H1 (cell line): ENCODE data around the gene OR8A1. TPM values are rescaled to one million over a fixed set of nuclear protein-coding genes. Genes with fewer than 3 reads are reported as not detected.

Source experiments
- CTCF ChIA-PET: fragments of 300-600 bp; sonication (Branson Sonifier 250); formaldehyde crosslinking; loops from one replicate; lab custom pipeline; 2021; ENCODE audit not compliant: partially characterized antibody; lab: Charles Lee
- POLR2A ChIA-PET: fragments of 300-600 bp; sonication (Branson Sonifier 250); formaldehyde crosslinking; loops from one replicate; lab custom pipeline; 2021; ENCODE audit warnings: inconsistent platforms; ENCODE audit not compliant: partially characterized antibody; lab: Charles Lee
- DNase-seq, 2 experiments: peaks; one replicate each; pipeline versions ENCODE4 v3.0.0 to v3.0.0-alpha.2; 2010 to 2022; ENCODE audit warnings: low spot score in 2 of 2, low read depth in 1 of 2, mixed read lengths in 1 of 2
- FAIRE-seq: peaks from 2 replicates; lab custom pipeline; 2011; peaks lifted over from hg19 to GRCh38; lab: Jason Lieb, UNC
- H2AFZ ChIP-seq: 2 replicates; pipeline ENCODE4 v1.8.1; 2012; ENCODE audit warnings: low read length, inconsistent platforms
- H2AK5ac ChIP-seq: 2 replicates; pipeline ENCODE4 v1.6.1; 2013; ENCODE audit warnings: low read depth, low read length
- H2BK120ac ChIP-seq: replicated peaks from 2 replicates; pipeline ENCODE3; 2013; ENCODE audit warnings: low read depth, low read length, inconsistent platforms
- H2BK12ac ChIP-seq: 2 replicates; pipeline ENCODE4 v1.6.1; 2013; ENCODE audit warnings: low read depth, low read length
- H2BK15ac ChIP-seq: 2 replicates; pipeline ENCODE4 v1.6.1; 2013; ENCODE audit warnings: low read length
- H2BK20ac ChIP-seq: 2 replicates; pipeline ENCODE4 v1.6.1; 2013; ENCODE audit warnings: low read length
- H2BK5ac ChIP-seq: 2 replicates; pipeline ENCODE4 v1.6.1; 2013; ENCODE audit warnings: low read depth, low read length
- H3K14ac ChIP-seq: 2 replicates; pipeline ENCODE4 v1.6.1; 2013; ENCODE audit warnings: inconsistent platforms; ENCODE audit not compliant: insufficient read length
- H3K18ac ChIP-seq: 2 replicates; pipeline ENCODE4 v1.6.1; 2013; ENCODE audit warnings: low read length; ENCODE audit errors: extremely low read depth
- H3K23ac ChIP-seq: 2 replicates; pipeline ENCODE4 v1.6.1; 2013; ENCODE audit warnings: inconsistent platforms; ENCODE audit not compliant: insufficient read length
- H3K23me2 ChIP-seq: 2 replicates; pipeline ENCODE4 v1.6.1; 2013; ENCODE audit warnings: low read depth, low read length
- H3K27ac ChIP-seq: 2 replicates; pipeline ENCODE4 v1.6.1; 2011; ENCODE audit warnings: low read depth, low read length, inconsistent platforms
- H3K27me3 ChIP-seq, 4 experiments: replicated peaks in 1 of 4; 1 replicate in 1 of 4; 2 replicates in 3 of 4; pipeline versions ENCODE4 v1.6.1 to v1.8.1; 2011 to 2013; ENCODE audit warnings: low read length in 3 of 4, mild to moderate bottlenecking in 3 of 4, inconsistent platforms in 2 of 4, mixed read lengths in 2 of 4, moderate library complexity in 1 of 4; ENCODE audit not compliant: control insufficient read depth in 3 of 4, insufficient read depth in 3 of 4; ENCODE audit errors: extremely low read depth in 1 of 4
- H3K36me3 ChIP-seq, 4 experiments: 2 replicates each; pipeline versions ENCODE4 v1.6.1 to v1.8.1; 2011 to 2013; ENCODE audit warnings: mild to moderate bottlenecking in 4 of 4, low read length in 3 of 4, moderate library complexity in 2 of 4, control low read depth in 1 of 4, inconsistent platforms in 1 of 4; ENCODE audit not compliant: insufficient read depth in 4 of 4, control insufficient read depth in 2 of 4
- H3K4ac ChIP-seq: replicated peaks from 2 replicates; pipeline ENCODE3; 2013; ENCODE audit warnings: low read length, low read depth, mixed read lengths, inconsistent platforms; ENCODE audit not compliant: insufficient read length
- H3K4me1 ChIP-seq, 4 experiments: replicated peaks in 1 of 4; 1 replicate in 1 of 4; 2 replicates in 3 of 4; pipeline versions ENCODE4 v1.6.1 to v1.8.1; 2011 to 2013; ENCODE audit warnings: low read length in 3 of 4, inconsistent platforms in 2 of 4, mixed read lengths in 1 of 4; ENCODE audit not compliant: insufficient read depth in 4 of 4, control insufficient read depth in 3 of 4
- H3K4me2 ChIP-seq, 2 experiments: 2 replicates each; pipeline versions ENCODE4 v1.6.1 to v1.8.1; 2011 to 2013; ENCODE audit warnings: low read depth in 2 of 2, low read length in 2 of 2, control low read depth in 1 of 2, inconsistent platforms in 1 of 2, mild to moderate bottlenecking in 1 of 2; ENCODE audit not compliant: insufficient read depth in 1 of 2
- H3K4me3 ChIP-seq, 4 experiments: fragments of 200-600, 300-600 bp in 1 of 4; sonication (generic), shearing (Covaris generic), sonication (Bioruptor Twin) in 1 of 4; 2 replicates each; pipeline versions ENCODE4 v1.5.1 to v1.8.1; 2011 to 2016; ENCODE audit warnings: low read length in 4 of 4, low read depth in 3 of 4, control low read depth in 2 of 4, inconsistent platforms in 2 of 4, mild to moderate bottlenecking in 2 of 4, mixed read lengths in 1 of 4, moderate library complexity in 1 of 4; ENCODE audit not compliant: insufficient read depth in 2 of 4; ENCODE audit errors: extremely low read depth in 1 of 4
- H3K56ac ChIP-seq: replicated peaks from 2 replicates; pipeline ENCODE3; 2013; ENCODE audit warnings: low read depth, mild to moderate bottlenecking, mixed read lengths, low read length, inconsistent platforms; ENCODE audit not compliant: insufficient read length
- H3K79me1 ChIP-seq: 2 replicates; pipeline ENCODE4 v1.6.1; 2013; ENCODE audit warnings: low read depth, low read length, control low read depth
- H3K79me2 ChIP-seq, 2 experiments: 2 replicates each; pipeline versions ENCODE4 v1.6.1 to v1.8.1; 2012 to 2013; ENCODE audit warnings: low read length in 2 of 2, mild to moderate bottlenecking in 2 of 2, inconsistent platforms in 1 of 2; ENCODE audit not compliant: insufficient read depth in 2 of 2, control insufficient read depth in 1 of 2
- H3K9ac ChIP-seq, 4 experiments: replicated peaks in 1 of 4; 1 replicate in 1 of 4; 2 replicates in 3 of 4; pipeline versions ENCODE4 v1.6.1 to v1.8.1; 2011 to 2013; ENCODE audit warnings: low read depth in 3 of 4, low read length in 3 of 4, control low read depth in 2 of 4, mild to moderate bottlenecking in 2 of 4, moderate library complexity in 2 of 4, inconsistent platforms in 1 of 4; ENCODE audit errors: extremely low read depth in 1 of 4
- H3K9me3 ChIP-seq, 2 experiments: 2 replicates each; pipeline versions ENCODE4 v1.6.1 to v1.8.1; 2012 to 2013; ENCODE audit warnings: mild to moderate bottlenecking in 2 of 2, moderate library complexity in 2 of 2, control low read depth in 1 of 2, inconsistent platforms in 1 of 2, low read depth in 1 of 2, low read length in 1 of 2, mixed read lengths in 1 of 2; ENCODE audit not compliant: insufficient read depth in 2 of 2
- H4K20me1 ChIP-seq, 2 experiments: replicated peaks in 1 of 2; 2 replicates each; pipeline versions ENCODE3 to v1.8.1; 2011 to 2013; ENCODE audit warnings: inconsistent platforms in 2 of 2, low read length in 2 of 2, mild to moderate bottlenecking in 1 of 2; ENCODE audit not compliant: insufficient read depth in 2 of 2, control insufficient read depth in 1 of 2
- H4K5ac ChIP-seq: 2 replicates; pipeline ENCODE4 v1.6.1; 2013; ENCODE audit warnings: low read length, low read depth, mixed read lengths, inconsistent platforms; ENCODE audit not compliant: insufficient read length
- H4K8ac ChIP-seq: 2 replicates; pipeline ENCODE4 v1.8.0; 2013; ENCODE audit warnings: mild to moderate bottlenecking, moderate library complexity, low read length, inconsistent platforms; ENCODE audit not compliant: insufficient read depth; ENCODE audit errors: extremely low read depth
- H4K91ac ChIP-seq: replicated peaks from 2 replicates; pipeline ENCODE3; 2013; ENCODE audit warnings: low read length, mixed read lengths, inconsistent platforms; ENCODE audit not compliant: insufficient read length
- CBX8 ChIP-seq: fragments of 300-800, 300-1000 bp; sonication (generic); IDR thresholded peaks from 2 replicates; pipeline ENCODE4 v1.7.1; 2016; ENCODE audit warnings: low read depth, low read length, borderline replicate concordance
- CEBPB ChIP-seq: IDR thresholded peaks from 2 replicates; pipeline ENCODE4 v1.6.1; 2012; ENCODE audit warnings: low read depth, low read length
- CHD1 ChIP-seq: IDR thresholded peaks from 2 replicates; pipeline ENCODE4 v1.6.1; 2012; ENCODE audit warnings: low read depth, low read length, improper control_type of control experiment
- FOSL1 ChIP-seq: IDR thresholded peaks from 2 replicates; pipeline ENCODE4 v1.6.1; 2011; ENCODE audit warnings: mild to moderate bottlenecking, low read depth, low read length, moderate library complexity; ENCODE audit not compliant: insufficient read depth
- KDM1A ChIP-seq: fragments of 200-600, 300-600 bp; sonication (generic); IDR thresholded peaks from 2 replicates; pipeline ENCODE4 v1.7.1; 2016; ENCODE audit warnings: mild to moderate bottlenecking, low read length, borderline replicate concordance
- KDM5A ChIP-seq: fragments of 200-600 bp; IDR thresholded peaks from 2 replicates; pipeline ENCODE4 v1.7.1; 2012; ENCODE audit warnings: mild to moderate bottlenecking, low read length, inconsistent platforms, mixed read lengths
- POU5F1 ChIP-seq: IDR thresholded peaks from 2 replicates; pipeline ENCODE4 v1.6.1; 2011; ENCODE audit warnings: low read depth, mild to moderate bottlenecking, low read length, moderate library complexity
- RXRA ChIP-seq: IDR thresholded peaks from 2 replicates; pipeline ENCODE4 v1.6.1; 2011; ENCODE audit warnings: low read depth, mild to moderate bottlenecking, low read length, moderate library complexity; ENCODE audit not compliant: insufficient read depth
- SP1 ChIP-seq: IDR thresholded peaks from 2 replicates; pipeline ENCODE4 v1.6.1; 2011; ENCODE audit warnings: low read depth, low read length
- SP2 ChIP-seq: IDR thresholded peaks from 2 replicates; pipeline ENCODE4 v1.6.1; 2012; ENCODE audit warnings: mild to moderate bottlenecking, low read length, inconsistent platforms
- TAF7 ChIP-seq: optimal IDR thresholded peaks from 2 replicates; pipeline ENCODE3; 2011; ENCODE audit warnings: low read depth, mild to moderate bottlenecking, inconsistent platforms, low read length, moderate library complexity, borderline replicate concordance
- TCF12 ChIP-seq: IDR thresholded peaks from 2 replicates; pipeline ENCODE4 v1.6.1; 2011; ENCODE audit warnings: low read depth, mild to moderate bottlenecking, low read length
- YY1 ChIP-seq: IDR thresholded peaks from 2 replicates; pipeline ENCODE4 v1.6.1; 2011; ENCODE audit warnings: low read depth, mild to moderate bottlenecking, low read length
- WGBS, 2 experiments: shearing (Covaris generic) in 1 of 2; methylation state at CpG; one replicate each; pipeline versions ENCODE4 v1.1.6 to v1.1.7; 2013 to 2015; ENCODE audit warnings: low lambda C conversion rate in 2 of 2, mixed read lengths in 2 of 2, inconsistent platforms in 1 of 2, low coverage in 1 of 2, missing lambda C conversion rate in 1 of 2; ENCODE audit not compliant: insufficient replicate concordance in 2 of 2, insufficient coverage in 1 of 2, insufficient read length in 1 of 2; ENCODE audit errors: extremely low coverage in 1 of 2, missing lambda C conversion rate in 1 of 2; 5-methylcytosine and 5-hydroxymethylcytosine counted together
- polyA plus RNA-seq, 7 experiments: library from polyadenylated mRNA; depleted of rRNA in 3 of 7; stranded (reverse) in 5 of 7; unstranded in 2 of 7; fragments of >200 nt in 5 of 7; fragments of 200-250 nt in 2 of 7; gene quantifications; 1 replicate in 5 of 7; 2 replicates in 1 of 7; 4 replicates in 1 of 7; pipeline versions ENCODE4 v1.2.1 to v1.2.3, GENCODE V29; 2011 to 2013; ENCODE audit warnings: missing spikeins in 2 of 7, mixed read lengths in 2 of 7
- total RNA-seq: library from RNA; stranded (reverse); fragmentation: NEBNext Ultra II Directional; extraction: Animal tissue kit (Norgen Biotek cat#: 25700); gene quantifications from 2 replicates; pipeline ENCODE4 v1.2.1, GENCODE V29; 2021
- TF ChIP-seq, protein P1 (sequence below), 3 experiments: IDR thresholded peaks; 1 replicate in 2 of 3; 2 replicates in 1 of 3; pipeline versions ENCODE4 v1.5.1 to v1.6.1; 2011; ENCODE audit warnings: low read length in 3 of 3, mild to moderate bottlenecking in 3 of 3, inconsistent platforms in 2 of 3, low read depth in 1 of 3, moderate library complexity in 1 of 3; ENCODE audit not compliant: insufficient read depth in 1 of 3; ENCODE audit errors: control extremely low read depth in 1 of 3

Gene OR8A1
- total and polyA plus RNA-seq, 2 of the 8 experiments (the other 6 are each of a cell fraction or from before 2014, with no cell fraction given), result not detected

DNA sequence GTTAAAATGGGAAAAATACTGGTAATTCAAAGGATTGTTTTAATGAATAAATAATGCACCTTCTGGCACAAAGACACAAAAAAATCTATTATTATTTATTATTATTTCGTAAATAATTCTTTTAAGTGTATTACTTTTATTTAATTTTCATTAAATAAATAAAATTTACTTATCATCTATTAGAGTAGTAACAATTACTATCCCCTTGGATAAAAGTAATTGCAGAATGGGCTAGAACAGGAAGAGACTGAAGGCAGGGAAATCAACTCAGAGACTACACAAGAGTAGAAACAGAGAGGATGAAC, 49.3 kb upstream of the OR8A1 start:
- H3K27me3 ChIP-seq, result no peaks in the 10 kb centered on the region; a peak in 1 of 7 replicates
- no peak overlapping the region for H3K4me3 ChIP-seq
- H2BK15ac ChIP-seq, result no peak overlapping the region
- H3K79me1 ChIP-seq, result no peaks in the 10 kb centered on the region
- ChIA-PET CTCF (no interaction called here), POLR2A (no interaction called here)
- H3K9ac ChIP-seq, result no peak overlapping the region
- no peaks in the 10 kb centered on the region for H3K23me2 ChIP-seq
- H3K4me1 ChIP-seq, result no peaks in the 10 kb centered on the region
- no peak for FAIRE-seq
- no peak overlapping the region for H2BK12ac ChIP-seq
- no peak overlapping the region for H2AFZ ChIP-seq
- no peak overlapping the region for H3K4me2 ChIP-seq
- no peak overlapping the region for H3K23ac ChIP-seq
- WGBS, 2 experiments, result 77% methylated on average over 1 of the region's 1 CpG; no CpG with 5 or more reads in 1 of the 2 experiments
- no peaks in the 10 kb centered on the region for H3K9me3 ChIP-seq
- no peak overlapping the region for H4K8ac ChIP-seq
- no peak overlapping the region for H2BK120ac ChIP-seq
- no peaks in the 10 kb centered on the region for H4K20me1 ChIP-seq
- H4K91ac ChIP-seq, result no peak overlapping the region
- no peak for DNase-seq
- no peak overlapping the region for H4K5ac ChIP-seq
- no peak overlapping the region for H3K4ac ChIP-seq
- H3K36me3 ChIP-seq, result no peaks in the 10 kb centered on the region
- H3K56ac ChIP-seq, result no peak overlapping the region
- H3K14ac ChIP-seq, result no peak overlapping the region
- H3K79me2 ChIP-seq, result no peaks in the 10 kb centered on the region
- no peak overlapping the region for H3K18ac ChIP-seq
- H2BK20ac ChIP-seq, result no peak overlapping the region
- no peak overlapping the region for H3K27ac ChIP-seq
- no peak overlapping the region for H2BK5ac ChIP-seq
- H2AK5ac ChIP-seq, result no peak overlapping the region
- no peak for TF ChIP-seq TCF12
- no peak for TF ChIP-seq SP2
- TF ChIP-seq YY1, result no peak
- no peak for TF ChIP-seq CHD1
- no peak for TF ChIP-seq POU5F1
- TF ChIP-seq KDM1A, result no peak
- TF ChIP-seq KDM5A, result no peak
- no peak for TF ChIP-seq CEBPB
- TF ChIP-seq, protein P1, sequence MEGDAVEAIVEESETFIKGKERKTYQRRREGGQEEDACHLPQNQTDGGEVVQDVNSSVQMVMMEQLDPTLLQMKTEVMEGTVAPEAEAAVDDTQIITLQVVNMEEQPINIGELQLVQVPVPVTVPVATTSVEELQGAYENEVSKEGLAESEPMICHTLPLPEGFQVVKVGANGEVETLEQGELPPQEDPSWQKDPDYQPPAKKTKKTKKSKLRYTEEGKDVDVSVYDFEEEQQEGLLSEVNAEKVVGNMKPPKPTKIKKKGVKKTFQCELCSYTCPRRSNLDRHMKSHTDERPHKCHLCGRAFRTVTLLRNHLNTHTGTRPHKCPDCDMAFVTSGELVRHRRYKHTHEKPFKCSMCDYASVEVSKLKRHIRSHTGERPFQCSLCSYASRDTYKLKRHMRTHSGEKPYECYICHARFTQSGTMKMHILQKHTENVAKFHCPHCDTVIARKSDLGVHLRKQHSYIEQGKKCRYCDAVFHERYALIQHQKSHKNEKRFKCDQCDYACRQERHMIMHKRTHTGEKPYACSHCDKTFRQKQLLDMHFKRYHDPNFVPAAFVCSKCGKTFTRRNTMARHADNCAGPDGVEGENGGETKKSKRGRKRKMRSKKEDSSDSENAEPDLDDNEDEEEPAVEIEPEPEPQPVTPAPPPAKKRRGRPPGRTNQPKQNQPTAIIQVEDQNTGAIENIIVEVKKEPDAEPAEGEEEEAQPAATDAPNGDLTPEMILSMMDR (IDR thresholded peaks at IDR 0.05; ENCODE audit: control extremely low read depth in 1 of 3, insufficient read depth in 1 of 3, low read depth in 1 of 3, low read length in 3 of 3), result no peak
- no peak for TF ChIP-seq FOSL1
- TF ChIP-seq TAF7, result no peak
- no peak for TF ChIP-seq CBX8
- TF ChIP-seq SP1, result no peak
- no peak for TF ChIP-seq RXRA
